ENCODE measurements around the gene METTL17. TPM values are rescaled to one million over a fixed set of nuclear protein-coding genes. Genes with fewer than 3 reads are reported as not detected.

Gene METTL17
- total and polyA plus RNA-seq, 2 of the 13 experiments (the other 11 are each of a cell fraction or from before 2014, with no cell fraction given) = 122 to 199 TPM

- TF ChIP-seq ZNF407 (CRISPR knock-in tag; IDR thresholded peaks at IDR 0.05; ENCODE audit: not compliant biosample characterization) (no peak), ZNF580 (CRISPR knock-in tag; IDR thresholded peaks at IDR 0.05; ENCODE audit: borderline replicate concordance, low read depth) (peak; percentile 66), SAP130 (CRISPR knock-in tag; IDR thresholded peaks at IDR 0.05; ENCODE audit: low read depth) (peak; percentile 70; the same call in 1 of the 2 replicates), ZSCAN31 (CRISPR knock-in tag; IDR thresholded peaks at IDR 0.05; ENCODE audit: low read depth) (peak; percentile 6; the same call in 1 of the 2 replicates), BRCA1 (CRISPR knock-in tag; IDR thresholded peaks at IDR 0.05) (no peak), ZNF609 (CRISPR knock-in tag; IDR thresholded peaks at IDR 0.05; ENCODE audit: borderline replicate concordance) (peak; percentile 34; the same call in 1 of the 2 replicates), NR2F6 (IDR thresholded peaks at IDR 0.05) (peak; percentile 23; the same call in 1 of the 2 replicates), NR2F6 (CRISPR knock-in tag; IDR thresholded peaks at IDR 0.05) (peak; percentile 16; the same call in 1 of the 2 replicates), ZNF687 (CRISPR knock-in tag; IDR thresholded peaks at IDR 0.05) (peak; percentile 84)
These were observed 49.0 kb downstream of the METTL17 start (continued) for GRCh38 chr14:21038441-21039422.

All from HepG2 (cell line).